Gastrocnemius medialis (tissue), 4 donors: Measurements from ENCODE around the gene ABLIM3. TPM values are rescaled to one million over a fixed set of nuclear protein-coding genes. Genes with fewer than 3 reads are reported as not detected.

Experiments used
- ATAC-seq, 2 donors: fragments of 150-250 bp; one replicate each; pipeline ENCODE4 v1.9.1; 2016
- DNase-seq, 2 donors: peaks; one replicate each; pipeline ENCODE4 v3.0.0-alpha.2; 2019
- H3K27ac ChIP-seq, 4 donors: fragments of 200-600 bp; sonication (generic); 1 replicate in 1 of 4; 2 replicates in 3 of 4; pipeline ENCODE4 v1.5.1; 2016 to 2018; ENCODE audit warnings: mild to moderate bottlenecking in 2 of 4, moderate library complexity in 1 of 4
- H3K27me3 ChIP-seq, 3 donors: fragments of 200-600 bp; sonication (generic) in 2 of 3; 1 replicate in 1 of 3; 2 replicates in 2 of 3; pipeline versions ENCODE4 v1.5.1 to v1.6.0; 2016 to 2019; ENCODE audit warnings: mild to moderate bottlenecking in 1 of 3, moderate library complexity in 1 of 3
- H3K36me3 ChIP-seq, 2 donors: fragments of 200-600 bp; sonication (generic) in 1 of 2; one replicate each; pipeline ENCODE4 v1.5.1; 2017 to 2018
- H3K4me1 ChIP-seq, 2 donors: fragments of 200-600 bp; sonication (generic) in 1 of 2; one replicate each; pipeline ENCODE4 v1.5.1; 2016 to 2017; ENCODE audit warnings: mild to moderate bottlenecking in 2 of 2
- H3K4me3 ChIP-seq, 4 donors: fragments of 200-600 bp; sonication (generic) in 3 of 4; 1 replicate in 1 of 4; 2 replicates in 3 of 4; pipeline ENCODE4 v1.5.1; 2016 to 2019; ENCODE audit warnings: mild to moderate bottlenecking in 2 of 4
- H3K9me3 ChIP-seq, 3 donors: fragments of 200-600 bp; sonication (generic) in 2 of 3; 1 replicate in 1 of 3; 2 replicates in 2 of 3; pipeline ENCODE4 v1.5.1; 2016 to 2019
- POLR2A ChIP-seq, 2 donors: fragments of 450-650 bp; IDR thresholded peaks; one replicate each; pipeline ENCODE4 v1.6.1; 2017; ENCODE audit warnings: antibody characterized with exemption in 2 of 2, mild to moderate bottlenecking in 2 of 2, moderate library complexity in 2 of 2
- in situ Hi-C, 4 donors: fragments of 200-750 bp; cut with MboI; loops; one replicate each; pipeline versions ENCODE4 v1.15.0 to v1.8.0; 2017; ENCODE audit warnings: low sequenced_read_pairs in 4 of 4
- intact Hi-C: fragments of 100-400 bp; cut with DNase I; formaldehyde crosslinking; loops from one replicate; pipeline ENCODE4 v1.15.1; 2023; ENCODE audit warnings: low total_unique reads
- total RNA-seq, 4 donors: library from RNA; depleted of rRNA; stranded (reverse); fragments of >200 nt; gene quantifications; one replicate each; pipeline versions ENCODE4 v1.1.0 to v1.2.3, GENCODE V29; 2016
- TF ChIP-seq, protein P1 (sequence below), 5 experiments: fragments of 450-650 bp in 3 of 5; fragments of 200-600 bp in 2 of 5; sonication (generic) in 2 of 5; IDR thresholded peaks in 4 of 5; conservative IDR thresholded peaks in 1 of 5; 1 replicate in 4 of 5; 2 replicates in 1 of 5; pipeline ENCODE4 v1.5.1; 2016 to 2019; ENCODE audit warnings: antibody characterized with exemption in 5 of 5, mild to moderate bottlenecking in 3 of 5, moderate library complexity in 3 of 5

Gene ABLIM3
- total RNA-seq, 4 donors from 2014 or later = 37.5 to 155 (median 67.7) TPM

DNA sequence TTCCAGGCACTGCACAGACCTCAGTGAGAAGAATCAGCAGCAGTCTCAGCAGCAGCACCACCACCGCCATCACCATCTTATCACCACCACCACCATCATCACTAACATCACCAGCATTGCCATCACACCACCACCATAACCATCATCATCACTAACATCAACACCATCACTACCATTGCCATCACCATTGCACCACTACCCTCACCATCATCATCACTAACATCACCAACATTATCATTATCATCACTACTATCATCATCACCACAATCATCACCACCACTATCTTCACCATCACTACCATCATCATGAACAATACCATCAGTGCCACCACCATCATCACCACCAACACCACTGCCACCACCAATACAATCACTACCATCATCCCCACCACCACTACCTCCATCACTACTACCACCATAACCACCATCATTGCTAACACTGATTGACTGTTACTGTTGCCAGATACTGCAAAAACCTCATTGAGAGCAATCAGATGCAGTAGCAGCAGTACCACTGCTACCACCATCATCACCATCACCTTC, 61.7 kb downstream of the ABLIM3 start:
- in situ Hi-C loops = no loop called here
- Histone ChIP-seq H3K36me3 (peaks cover 0 to 76% of the 10 kb centered on the region in 2 donors), H3K27me3 (no peaks in the 10 kb centered on the region), H3K4me3 (no peak overlapping the region), H3K9me3 (no peaks in the 10 kb centered on the region), H3K27ac (peak overlapping the region in 1 of 4 donors; percentile 60), H3K4me1 (peaks cover 17 to 37% of the 10 kb centered on the region in 2 donors)
- ATAC-seq (no peak), DNase-seq (no peak)
- TF ChIP-seq, protein P1, sequence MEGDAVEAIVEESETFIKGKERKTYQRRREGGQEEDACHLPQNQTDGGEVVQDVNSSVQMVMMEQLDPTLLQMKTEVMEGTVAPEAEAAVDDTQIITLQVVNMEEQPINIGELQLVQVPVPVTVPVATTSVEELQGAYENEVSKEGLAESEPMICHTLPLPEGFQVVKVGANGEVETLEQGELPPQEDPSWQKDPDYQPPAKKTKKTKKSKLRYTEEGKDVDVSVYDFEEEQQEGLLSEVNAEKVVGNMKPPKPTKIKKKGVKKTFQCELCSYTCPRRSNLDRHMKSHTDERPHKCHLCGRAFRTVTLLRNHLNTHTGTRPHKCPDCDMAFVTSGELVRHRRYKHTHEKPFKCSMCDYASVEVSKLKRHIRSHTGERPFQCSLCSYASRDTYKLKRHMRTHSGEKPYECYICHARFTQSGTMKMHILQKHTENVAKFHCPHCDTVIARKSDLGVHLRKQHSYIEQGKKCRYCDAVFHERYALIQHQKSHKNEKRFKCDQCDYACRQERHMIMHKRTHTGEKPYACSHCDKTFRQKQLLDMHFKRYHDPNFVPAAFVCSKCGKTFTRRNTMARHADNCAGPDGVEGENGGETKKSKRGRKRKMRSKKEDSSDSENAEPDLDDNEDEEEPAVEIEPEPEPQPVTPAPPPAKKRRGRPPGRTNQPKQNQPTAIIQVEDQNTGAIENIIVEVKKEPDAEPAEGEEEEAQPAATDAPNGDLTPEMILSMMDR (IDR thresholded peaks at IDR 0.05 in 4 of 5, conservative IDR thresholded peaks at IDR 0.05 in 1 of 5) = no peak
- no peak for TF ChIP-seq POLR2A (IDR thresholded peaks at IDR 0.05)
- intact Hi-C loops = no loop called here

DNA sequence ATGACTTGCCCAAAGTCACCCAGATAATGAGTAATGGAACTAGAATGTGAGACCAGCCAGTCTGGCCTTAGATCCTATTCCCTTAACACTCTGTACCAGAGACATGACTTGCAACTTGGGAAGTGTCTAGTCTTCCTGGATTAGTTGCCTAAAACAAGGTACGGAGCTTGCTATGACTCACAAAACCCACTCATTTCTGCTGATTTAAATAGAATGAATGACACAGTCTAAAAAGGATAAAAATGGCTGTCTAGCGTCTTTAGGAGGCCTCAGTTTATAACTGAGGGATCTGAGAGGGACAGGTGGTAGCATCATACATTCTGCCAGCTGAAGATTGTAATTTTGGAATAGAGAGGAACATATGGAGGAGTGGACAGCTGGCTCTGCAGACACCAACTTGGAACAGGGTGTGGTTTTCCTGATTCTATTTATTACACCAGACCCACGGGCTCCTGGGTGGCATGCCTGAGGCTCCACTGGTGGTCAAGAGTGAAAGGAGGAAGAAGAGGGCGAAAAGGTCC, 62.7 kb downstream of the ABLIM3 start:
- Histone ChIP-seq H3K4me3 (no peak overlapping the region), H3K4me1 (peaks cover 17 to 37% of the 10 kb centered on the region in 2 donors), H3K36me3 (peaks cover 0 to 76% of the 10 kb centered on the region in 2 donors), H3K9me3 (no peaks in the 10 kb centered on the region), H3K27ac (peak overlapping the region in 3 of 4 donors; percentile 50 to 67 (median 60)), H3K27me3 (no peaks in the 10 kb centered on the region)
- in situ Hi-C loops = no loop called here
- intact Hi-C loops = no loop called here
- ATAC-seq (peak; percentile 40 to 64), DNase-seq (no peak)
- TF ChIP-seq, protein P1 (IDR thresholded peaks at IDR 0.05 in 4 of 5, conservative IDR thresholded peaks at IDR 0.05 in 1 of 5) = no peak
- TF ChIP-seq POLR2A (IDR thresholded peaks at IDR 0.05) = no peak

DNA sequence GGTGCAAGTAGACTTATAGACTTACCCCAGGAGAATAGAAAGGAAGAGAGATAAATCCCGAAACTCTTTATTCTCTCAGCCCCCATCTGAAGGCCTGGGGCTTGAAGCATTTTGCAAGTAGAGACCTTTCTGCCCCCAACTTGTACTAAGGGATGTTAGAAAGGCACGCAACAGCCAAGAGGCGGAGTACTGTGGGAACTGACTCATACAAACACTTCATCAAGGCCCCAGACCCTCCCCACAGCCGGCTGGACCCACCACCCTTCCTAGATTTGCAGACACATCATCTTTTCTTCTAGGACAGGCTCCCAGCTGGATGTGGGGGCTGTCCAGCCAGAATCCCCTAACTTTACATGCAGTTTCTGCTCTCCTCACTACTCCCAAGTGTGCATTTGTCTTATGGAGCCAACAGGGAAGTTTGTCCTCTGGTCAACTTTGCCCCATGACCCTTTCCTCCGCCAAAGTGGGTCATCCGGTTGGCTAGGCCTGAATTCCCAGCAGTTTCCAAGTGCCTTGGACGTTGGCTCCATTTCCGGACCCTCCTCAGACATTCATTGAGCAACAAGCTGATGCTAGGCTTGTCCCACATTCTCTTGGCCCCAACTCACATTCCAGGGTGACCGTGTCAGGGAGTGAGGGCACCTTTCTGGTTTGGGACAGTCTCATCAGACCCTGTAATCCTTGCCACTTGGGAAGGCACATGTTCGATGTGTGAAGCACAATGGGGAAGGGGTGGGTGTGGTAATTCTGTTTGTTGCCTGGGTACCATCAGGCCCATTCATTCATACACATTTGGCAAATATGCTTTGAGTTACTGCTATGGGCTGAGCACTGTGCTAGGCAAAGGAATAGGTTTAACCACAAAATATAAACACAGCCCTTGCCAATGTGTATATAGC, 64.6 kb downstream of the ABLIM3 start:
- H3K4me3 ChIP-seq = no peak overlapping the region
- no peaks in the 10 kb centered on the region for H3K27me3 ChIP-seq
- intact Hi-C loops = no loop called here
- H3K4me1 ChIP-seq = peaks cover 17 to 33% of the 10 kb centered on the region in 2 donors
- no peaks in the 10 kb centered on the region for H3K9me3 ChIP-seq
- no peak for TF ChIP-seq POLR2A (IDR thresholded peaks at IDR 0.05)
- TF ChIP-seq, protein P1 (IDR thresholded peaks at IDR 0.05 in 4 of 5, conservative IDR thresholded peaks at IDR 0.05 in 1 of 5) = no peak
- ATAC-seq (peak; percentile 43 to 49), DNase-seq (peak; percentile 21 to 66)
- H3K36me3 ChIP-seq = peaks cover 0 to 70% of the 10 kb centered on the region in 2 donors
- peak overlapping the region; percentile 7 to 67 (median 55) for H3K27ac ChIP-seq
- in situ Hi-C loops = no loop called here

DNA sequence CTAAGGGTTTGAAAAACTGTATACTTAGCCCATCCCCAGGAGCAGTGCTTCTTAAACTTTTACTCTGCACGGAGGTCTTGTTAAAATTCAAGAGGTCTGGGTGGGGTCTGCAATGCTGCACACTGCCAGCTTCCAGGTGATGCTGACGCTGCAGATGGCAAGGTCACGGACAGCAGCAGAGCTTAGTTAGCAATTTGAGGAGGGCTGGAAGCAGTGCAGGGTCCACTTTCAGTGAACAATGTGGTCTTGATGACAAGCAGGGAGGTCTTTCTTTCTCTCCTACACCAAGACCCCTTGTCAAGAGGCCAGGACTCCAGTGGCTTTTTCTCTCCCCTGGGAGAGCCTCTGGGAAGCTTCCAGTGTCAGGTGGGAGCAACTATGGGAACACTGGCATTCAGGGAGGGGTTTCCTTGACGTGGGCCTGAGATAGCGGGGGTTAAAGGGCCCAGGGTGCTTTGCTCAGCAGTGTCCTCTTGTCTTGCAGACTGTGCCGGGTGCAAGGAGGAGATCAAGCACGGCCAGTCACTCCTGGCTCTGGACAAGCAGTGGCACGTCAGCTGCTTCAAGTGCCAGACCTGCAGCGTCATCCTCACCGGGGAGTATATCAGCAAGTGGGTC, 65.3 kb downstream of the ABLIM3 start:
- intact Hi-C loops = no loop called here
- DNase-seq = no peak
- ATAC-seq = no peak
- Histone ChIP-seq H3K9me3 (no peaks in the 10 kb centered on the region), H3K4me1 (peaks cover 17 to 33% of the 10 kb centered on the region in 2 donors), H3K4me3 (no peak overlapping the region), H3K36me3 (peaks cover 0 to 66% of the 10 kb centered on the region in 2 donors), H3K27ac (peak overlapping the region in 3 of 4 donors; percentile 50 to 67 (median 60)), H3K27me3 (no peaks in the 10 kb centered on the region)
- no peak for TF ChIP-seq POLR2A (IDR thresholded peaks at IDR 0.05)
- TF ChIP-seq, protein P1 (IDR thresholded peaks at IDR 0.05 in 4 of 5, conservative IDR thresholded peaks at IDR 0.05 in 1 of 5) = no peak
- in situ Hi-C loops = no loop called here
